SH-SY5Y (cell line): ENCODE results near the gene ZMYM4.

Experiments used
- GATA2 ChIP-seq: IDR thresholded peaks from 2 replicates; pipeline ENCODE4 v1.6.1; 2011; ENCODE audit warnings: mild to moderate bottlenecking, low read depth, low read length
- GATA3 ChIP-seq: IDR thresholded peaks from 2 replicates; pipeline ENCODE4 v1.6.1; 2011; ENCODE audit warnings: low read depth, mild to moderate bottlenecking, low read length, moderate library complexity

GRCh38 chr1:35447278-35447677 lies 178.8 kb downstream of the ZMYM4 start:
- no peak for TF ChIP-seq GATA3
- TF ChIP-seq GATA2 = no peak
